Neural cell (in vitro differentiated cells): ENCODE measurements around the gene RPL36AL. TPM values are rescaled to one million over a fixed set of nuclear protein-coding genes. Genes with fewer than 3 reads are reported as not detected.

ENCODE experiments used
- H2AFZ ChIP-seq: fragments of 200-600, 300-800 bp; sonication (generic), shearing (Covaris generic); 2 replicates; pipeline ENCODE4 v1.6.0; 2014; ENCODE audit warnings: low read depth, mild to moderate bottlenecking, antibody characterized with exemption, low read length, moderate library complexity
- H3F3A ChIP-seq: fragments of 200-600 bp; shearing (Covaris generic); 2 replicates; pipeline ENCODE4 v1.6.1; 2016; ENCODE audit warnings: mild to moderate bottlenecking, moderate library complexity, mixed read lengths, antibody characterized with exemption, low read length; ENCODE audit not compliant: insufficient read depth, poor library complexity, severe bottlenecking
- H3K27ac ChIP-seq: fragments of 200-600, 300-800 bp; sonication (generic), shearing (Covaris generic); 2 replicates; pipeline ENCODE4 v1.5.1; 2014; ENCODE audit warnings: mild to moderate bottlenecking, low read length, moderate library complexity
- H3K27me3 ChIP-seq: fragments of 300-800, 200-600 bp; sonication (generic), shearing (Covaris generic); 2 replicates; pipeline ENCODE4 v1.6.0; 2014; ENCODE audit warnings: mild to moderate bottlenecking, low read depth, low read length, moderate library complexity; ENCODE audit not compliant: insufficient read depth
- H3K36me3 ChIP-seq: fragments of 300-800, 200-600 bp; sonication (generic), shearing (Covaris generic); 2 replicates; pipeline ENCODE4 v1.5.1; 2014; ENCODE audit warnings: mild to moderate bottlenecking, antibody characterized with exemption, low read length, moderate library complexity; ENCODE audit not compliant: insufficient read depth
- H3K4me2 ChIP-seq: fragments of 300-800, 200-600 bp; sonication (generic), shearing (Covaris generic); 2 replicates; pipeline ENCODE4 v1.6.0; 2014; ENCODE audit warnings: mild to moderate bottlenecking, low read length
- H3K4me3 ChIP-seq: fragments of 300-800, 200-600 bp; sonication (generic), shearing (Covaris generic); 2 replicates; pipeline ENCODE4 v1.5.1; 2014; ENCODE audit warnings: mild to moderate bottlenecking, low read length, moderate library complexity
- H3K79me2 ChIP-seq: fragments of 200-600 bp; shearing (Covaris generic); replicated peaks from 2 replicates; pipeline ENCODE4 v1.6.0; 2014; ENCODE audit warnings: mild to moderate bottlenecking, low read length, moderate library complexity; ENCODE audit not compliant: insufficient read depth
- H3K9ac ChIP-seq: fragments of 300-800, 200-600 bp; sonication (generic), shearing (Covaris generic); 2 replicates; pipeline ENCODE4 v1.6.1; 2016; ENCODE audit warnings: mild to moderate bottlenecking, low read length, mixed read lengths
- H3K9me2 ChIP-seq: fragments of 200-600 bp; shearing (Covaris generic); 2 replicates; pipeline ENCODE4 v1.6.1; 2016; ENCODE audit warnings: mild to moderate bottlenecking, low read length, mixed read lengths; ENCODE audit not compliant: insufficient read depth
- H3K9me3 ChIP-seq: fragments of 200-600, 300-800 bp; sonication (generic), shearing (Covaris generic); 2 replicates; pipeline ENCODE4 v1.6.1; 2016; ENCODE audit warnings: mild to moderate bottlenecking, mixed run types, low read length, moderate library complexity, mixed read lengths
- H4K20me1 ChIP-seq: fragments of 200-600 bp; shearing (Covaris generic); 2 replicates; pipeline ENCODE4 v1.6.1; 2016; ENCODE audit warnings: mild to moderate bottlenecking, mixed run types; ENCODE audit not compliant: insufficient read depth
- EP300 ChIP-seq: fragments of 450-650 bp; conservative IDR thresholded peaks from 2 replicates; pipeline ENCODE4 v1.6.1; 2014; ENCODE audit warnings: antibody characterized with exemption, mild to moderate bottlenecking, moderate library complexity; ENCODE audit not compliant: poor library complexity, severe bottlenecking
- EZH2 ChIP-seq: fragments of 200-600, 300-800 bp; shearing (Covaris generic), sonication (generic); IDR thresholded peaks from 2 replicates; pipeline ENCODE4 v1.6.1; 2014; ENCODE audit warnings: antibody characterized with exemption, low read length, borderline replicate concordance, mild to moderate bottlenecking; ENCODE audit not compliant: insufficient read depth, poor library complexity, severe bottlenecking
- MXI1 ChIP-seq: fragments of 450-650 bp; conservative IDR thresholded peaks from 2 replicates; pipeline ENCODE4 v1.6.1; 2014; ENCODE audit warnings: antibody characterized with exemption, mild to moderate bottlenecking; ENCODE audit not compliant: poor library complexity, severe bottlenecking
- POLR2AphosphoS5 ChIP-seq: IDR thresholded peaks from 2 replicates; pipeline ENCODE4 v1.6.1; 2012
- RAD21 ChIP-seq: fragments of 450-650 bp; conservative IDR thresholded peaks from 2 replicates; pipeline ENCODE4 v1.6.1; 2014; ENCODE audit warnings: antibody characterized with exemption, mild to moderate bottlenecking, moderate library complexity
- SMC3 ChIP-seq: fragments of 450-650 bp; conservative IDR thresholded peaks from 2 replicates; pipeline ENCODE4 v1.6.1; 2014; ENCODE audit warnings: antibody characterized with exemption, mild to moderate bottlenecking, moderate library complexity; ENCODE audit not compliant: poor library complexity
- TAF1 ChIP-seq: IDR thresholded peaks from 2 replicates; pipeline ENCODE4 v1.6.1; 2012; ENCODE audit warnings: low read depth
- polyA plus RNA-seq: library from polyadenylated mRNA; depleted of rRNA; stranded (reverse); fragments of >200 nt; gene quantifications from 2 replicates; pipeline ENCODE4 v1.2.3, GENCODE V29; 2014
- TF ChIP-seq, protein P1 (sequence below): IDR thresholded peaks from 2 replicates; pipeline ENCODE4 v1.6.1; 2012; ENCODE audit warnings: borderline replicate concordance
- TF ChIP-seq, protein P2 (sequence below): fragments of 450-650 bp; IDR thresholded peaks from 2 replicates; pipeline ENCODE4 v1.5.1; 2014; ENCODE audit warnings: antibody characterized with exemption, mild to moderate bottlenecking, moderate library complexity; ENCODE audit not compliant: poor library complexity, severe bottlenecking

Gene RPL36AL
- polyA plus RNA-seq, 1 donor from 2014 or later = 147 TPM

DNA sequence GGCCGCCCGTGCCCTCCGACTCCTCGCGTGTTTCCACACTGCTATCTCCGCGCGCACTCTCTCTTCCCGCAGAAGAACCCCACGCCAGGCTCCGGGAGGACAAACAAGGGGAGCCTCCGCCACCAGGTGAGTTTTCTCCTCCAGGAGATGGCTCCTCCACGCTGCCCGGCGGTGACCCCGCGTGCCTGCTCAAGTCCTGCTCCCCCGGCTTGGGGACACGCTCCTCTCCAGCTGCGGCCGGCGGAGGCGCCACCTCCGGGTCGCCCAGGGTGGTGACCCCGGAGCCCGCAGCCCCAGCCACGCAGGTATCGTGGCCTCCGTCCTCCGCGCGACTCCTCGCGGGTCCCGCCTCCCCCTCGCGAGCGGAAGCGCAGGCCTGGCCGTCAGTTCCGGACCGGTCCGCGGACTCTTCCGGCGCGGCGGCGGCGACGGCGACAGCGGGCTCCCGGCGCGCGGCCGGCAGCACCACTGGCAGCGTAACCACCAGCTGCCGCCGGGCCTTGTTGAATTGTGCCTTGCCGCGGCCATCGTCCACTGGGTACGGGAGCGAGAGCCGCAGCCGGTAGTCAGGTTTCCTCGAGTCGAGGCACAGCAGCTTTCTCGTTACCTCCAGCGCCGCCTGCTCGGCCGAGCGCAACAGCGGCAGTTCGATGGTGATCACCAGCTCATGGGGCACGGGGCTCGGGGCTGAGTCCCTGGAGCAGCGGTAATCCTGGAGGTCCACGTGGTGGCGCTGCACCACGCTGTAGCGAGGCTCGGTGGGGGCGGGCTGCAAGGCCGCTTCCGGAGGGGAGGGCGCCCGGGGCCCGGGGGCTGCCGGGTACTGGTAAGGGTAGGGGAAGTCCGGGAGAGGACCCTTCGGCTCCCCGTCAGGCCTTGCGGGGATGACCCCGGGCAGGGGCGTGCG, 13.5 kb upstream of the RPL36AL start:
- Histone ChIP-seq H3F3A (no peaks in the 10 kb centered on the region), H3K4me2 (peak overlapping the region; percentile 53), H3K9me3 (no peaks in the 10 kb centered on the region), H3K27me3 (no peaks in the 10 kb centered on the region), H3K9me2 (no peaks in the 10 kb centered on the region), H3K79me2 (peaks cover 42% of the 10 kb centered on the region), H4K20me1 (no peaks in the 10 kb centered on the region), H3K9ac (peak overlapping the region; percentile 91), H3K36me3 (no peaks in the 10 kb centered on the region), H3K4me3 (peak overlapping the region; percentile 96), H2AFZ (peak overlapping the region; percentile 90), H3K27ac (peak overlapping the region; percentile 96)
- peak; percentile 93 for TF ChIP-seq RAD21
- peak; percentile 87 for TF ChIP-seq SMC3
- TF ChIP-seq TAF1 = peak; percentile 69
- TF ChIP-seq EP300 = peak; percentile 10
- TF ChIP-seq, protein P1, sequence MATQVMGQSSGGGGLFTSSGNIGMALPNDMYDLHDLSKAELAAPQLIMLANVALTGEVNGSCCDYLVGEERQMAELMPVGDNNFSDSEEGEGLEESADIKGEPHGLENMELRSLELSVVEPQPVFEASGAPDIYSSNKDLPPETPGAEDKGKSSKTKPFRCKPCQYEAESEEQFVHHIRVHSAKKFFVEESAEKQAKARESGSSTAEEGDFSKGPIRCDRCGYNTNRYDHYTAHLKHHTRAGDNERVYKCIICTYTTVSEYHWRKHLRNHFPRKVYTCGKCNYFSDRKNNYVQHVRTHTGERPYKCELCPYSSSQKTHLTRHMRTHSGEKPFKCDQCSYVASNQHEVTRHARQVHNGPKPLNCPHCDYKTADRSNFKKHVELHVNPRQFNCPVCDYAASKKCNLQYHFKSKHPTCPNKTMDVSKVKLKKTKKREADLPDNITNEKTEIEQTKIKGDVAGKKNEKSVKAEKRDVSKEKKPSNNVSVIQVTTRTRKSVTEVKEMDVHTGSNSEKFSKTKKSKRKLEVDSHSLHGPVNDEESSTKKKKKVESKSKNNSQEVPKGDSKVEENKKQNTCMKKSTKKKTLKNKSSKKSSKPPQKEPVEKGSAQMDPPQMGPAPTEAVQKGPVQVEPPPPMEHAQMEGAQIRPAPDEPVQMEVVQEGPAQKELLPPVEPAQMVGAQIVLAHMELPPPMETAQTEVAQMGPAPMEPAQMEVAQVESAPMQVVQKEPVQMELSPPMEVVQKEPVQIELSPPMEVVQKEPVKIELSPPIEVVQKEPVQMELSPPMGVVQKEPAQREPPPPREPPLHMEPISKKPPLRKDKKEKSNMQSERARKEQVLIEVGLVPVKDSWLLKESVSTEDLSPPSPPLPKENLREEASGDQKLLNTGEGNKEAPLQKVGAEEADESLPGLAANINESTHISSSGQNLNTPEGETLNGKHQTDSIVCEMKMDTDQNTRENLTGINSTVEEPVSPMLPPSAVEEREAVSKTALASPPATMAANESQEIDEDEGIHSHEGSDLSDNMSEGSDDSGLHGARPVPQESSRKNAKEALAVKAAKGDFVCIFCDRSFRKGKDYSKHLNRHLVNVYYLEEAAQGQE = peak; percentile 46
- TF ChIP-seq MXI1 = peak; percentile 12
- TF ChIP-seq POLR2AphosphoS5 = peak; percentile 77
- TF ChIP-seq, protein P2, sequence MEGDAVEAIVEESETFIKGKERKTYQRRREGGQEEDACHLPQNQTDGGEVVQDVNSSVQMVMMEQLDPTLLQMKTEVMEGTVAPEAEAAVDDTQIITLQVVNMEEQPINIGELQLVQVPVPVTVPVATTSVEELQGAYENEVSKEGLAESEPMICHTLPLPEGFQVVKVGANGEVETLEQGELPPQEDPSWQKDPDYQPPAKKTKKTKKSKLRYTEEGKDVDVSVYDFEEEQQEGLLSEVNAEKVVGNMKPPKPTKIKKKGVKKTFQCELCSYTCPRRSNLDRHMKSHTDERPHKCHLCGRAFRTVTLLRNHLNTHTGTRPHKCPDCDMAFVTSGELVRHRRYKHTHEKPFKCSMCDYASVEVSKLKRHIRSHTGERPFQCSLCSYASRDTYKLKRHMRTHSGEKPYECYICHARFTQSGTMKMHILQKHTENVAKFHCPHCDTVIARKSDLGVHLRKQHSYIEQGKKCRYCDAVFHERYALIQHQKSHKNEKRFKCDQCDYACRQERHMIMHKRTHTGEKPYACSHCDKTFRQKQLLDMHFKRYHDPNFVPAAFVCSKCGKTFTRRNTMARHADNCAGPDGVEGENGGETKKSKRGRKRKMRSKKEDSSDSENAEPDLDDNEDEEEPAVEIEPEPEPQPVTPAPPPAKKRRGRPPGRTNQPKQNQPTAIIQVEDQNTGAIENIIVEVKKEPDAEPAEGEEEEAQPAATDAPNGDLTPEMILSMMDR = peak; percentile 95
- TF ChIP-seq EZH2 = no peak

DNA sequence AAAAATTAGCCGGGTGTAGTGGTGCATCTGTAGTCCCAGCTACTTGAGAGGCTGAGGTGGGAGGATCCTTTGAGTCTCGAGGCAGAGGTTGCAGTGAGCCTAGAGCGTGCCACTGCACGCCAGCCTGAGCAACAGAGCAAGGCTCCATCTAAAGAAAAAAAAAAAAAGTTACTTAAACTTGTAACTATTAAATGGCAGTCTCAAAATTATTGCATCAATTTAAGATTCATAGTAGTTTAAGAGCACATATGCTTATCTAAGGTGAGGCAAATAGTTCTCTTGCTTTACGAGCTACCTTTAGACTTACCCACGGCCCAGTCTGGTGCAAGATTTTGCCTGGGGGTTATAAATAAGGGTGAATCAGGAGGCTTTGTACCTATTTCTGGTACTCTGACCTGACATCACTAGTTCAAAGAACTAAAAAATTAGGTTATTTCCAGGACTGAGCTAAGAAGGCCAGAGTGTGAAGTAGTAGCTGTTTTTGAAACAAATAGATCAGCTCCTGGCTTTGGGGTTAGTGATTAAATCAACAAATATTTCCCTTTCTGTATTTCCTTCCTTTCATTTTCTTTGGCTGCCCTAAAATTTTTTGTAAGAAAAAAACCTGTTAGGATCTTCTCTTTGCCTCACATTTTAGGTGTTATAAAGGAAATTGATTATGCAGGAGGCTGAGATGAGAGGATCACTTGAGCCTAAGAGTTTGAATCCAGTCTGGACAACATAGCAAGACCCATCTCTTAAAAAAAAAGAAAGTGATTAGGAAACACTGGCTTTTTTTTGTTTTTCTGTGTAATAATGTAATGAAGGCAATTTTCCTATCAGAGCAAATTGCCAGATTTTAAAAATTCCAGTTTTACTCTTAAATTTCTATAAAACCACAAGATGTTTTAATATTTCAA, 3.8 kb upstream of the RPL36AL start:
- no peaks in the 10 kb centered on the region for H3K27me3 ChIP-seq
- H3K27ac ChIP-seq = no peak overlapping the region
- no peak overlapping the region for H3K4me2 ChIP-seq
- no peaks in the 10 kb centered on the region for H3K36me3 ChIP-seq
- H3K9me3 ChIP-seq = no peaks in the 10 kb centered on the region
- H2AFZ ChIP-seq = no peak overlapping the region
- H3K9me2 ChIP-seq = no peaks in the 10 kb centered on the region
- peaks cover 3% of the 10 kb centered on the region for H3F3A ChIP-seq
- peak overlapping the region; percentile 96 for H3K4me3 ChIP-seq
- TF ChIP-seq TAF1 = no peak
- no peak for TF ChIP-seq EZH2
- no peaks in the 10 kb centered on the region for H4K20me1 ChIP-seq
- H3K9ac ChIP-seq = no peak overlapping the region
- H3K79me2 ChIP-seq = peaks cover 45% of the 10 kb centered on the region
